OCI-LY1 (cell line): ENCODE data around the gene SDK1.

Experiments used
- H2AFZ ChIP-seq: fragments of 200-600 bp; sonication (generic), shearing (Covaris generic); 2 replicates; pipeline ENCODE4 v1.6.0; 2014; ENCODE audit warnings: antibody characterized with exemption, mild to moderate bottlenecking, low read length
- H3F3A ChIP-seq: fragments of 200-600 bp; sonication (generic), shearing (Covaris generic); 2 replicates; pipeline ENCODE4 v1.6.0; 2014; ENCODE audit warnings: mild to moderate bottlenecking, antibody characterized with exemption, low read length, moderate library complexity; ENCODE audit not compliant: insufficient read depth
- H3K27ac ChIP-seq: fragments of 200-600 bp; sonication (generic); 2 replicates; pipeline ENCODE4 v1.5.1; 2014; ENCODE audit warnings: low read length, mixed run types, mild to moderate bottlenecking, low read depth; ENCODE audit not compliant: poor library complexity, severe bottlenecking
- H3K27me3 ChIP-seq: fragments of 200-600 bp; sonication (generic); 2 replicates; pipeline ENCODE4 v1.6.0; 2014; ENCODE audit warnings: antibody characterized with exemption, mild to moderate bottlenecking, low read length, moderate library complexity; ENCODE audit not compliant: insufficient read depth
- H3K36me3 ChIP-seq: fragments of 200-600 bp; sonication (generic); 2 replicates; pipeline ENCODE4 v1.6.1; 2014; ENCODE audit warnings: mild to moderate bottlenecking, antibody characterized with exemption, low read length, moderate library complexity, mixed read lengths; ENCODE audit not compliant: insufficient read depth
- H3K4me1 ChIP-seq: fragments of 200-600 bp; sonication (generic); 2 replicates; pipeline ENCODE4 v1.5.1; 2014; ENCODE audit warnings: mild to moderate bottlenecking, low read length, moderate library complexity; ENCODE audit not compliant: insufficient read depth, severe bottlenecking
- H3K4me2 ChIP-seq: fragments of 200-600 bp; sonication (generic), shearing (Covaris generic); 2 replicates; pipeline ENCODE4 v1.6.1; 2014; ENCODE audit warnings: low read length
- H3K4me3 ChIP-seq: fragments of 200-600 bp; sonication (generic); 2 replicates; pipeline ENCODE4 v1.5.1; 2014; ENCODE audit warnings: low read length, low read depth, mild to moderate bottlenecking, mixed read lengths; ENCODE audit not compliant: poor library complexity, severe bottlenecking
- H3K79me2 ChIP-seq: fragments of 200-600 bp; shearing (Covaris generic); 2 replicates; pipeline ENCODE4 v1.6.1; 2016; ENCODE audit warnings: mixed run types, low read length, mixed read lengths; ENCODE audit not compliant: insufficient read depth
- H3K9ac ChIP-seq: fragments of 200-600 bp; sonication (generic), shearing (Covaris generic); 2 replicates; pipeline ENCODE4 v1.6.1; 2014; ENCODE audit warnings: mild to moderate bottlenecking, low read length, mixed read lengths
- H3K9me2 ChIP-seq: fragments of 200-600 bp; sonication (generic), shearing (Covaris generic); 2 replicates; pipeline ENCODE4 v1.6.1; 2014; ENCODE audit warnings: low read depth, mild to moderate bottlenecking, low read length, mixed read lengths
- H3K9me3 ChIP-seq: fragments of 200-600 bp; shearing (Covaris generic); 2 replicates; pipeline ENCODE4 v1.6.1; 2014; ENCODE audit warnings: low read length, mixed read lengths
- H4K20me1 ChIP-seq: fragments of 200-600 bp; sonication (generic), shearing (Covaris generic); 2 replicates; pipeline ENCODE4 v1.6.0; 2016; ENCODE audit warnings: mild to moderate bottlenecking, low read length; ENCODE audit not compliant: insufficient read depth
- EZH2 ChIP-seq: fragments of 200-600 bp; sonication (generic), shearing (Covaris generic); IDR thresholded peaks from 2 replicates; pipeline ENCODE4 v1.8.0; 2017; ENCODE audit warnings: borderline replicate concordance, mixed run types, mild to moderate bottlenecking, antibody characterized with exemption, low read length, moderate library complexity, mixed read lengths
- TF ChIP-seq, protein P1 (sequence below): fragments of 200-600 bp; sonication (generic), shearing (Covaris generic); IDR thresholded peaks from 2 replicates; pipeline ENCODE4 v1.5.1; 2017; ENCODE audit warnings: mild to moderate bottlenecking, antibody characterized with exemption, low read length, moderate library complexity, mixed read lengths

The SDK1 gene

GRCh38 chr7:4282434-4283223 lies 981.6 kb downstream of the SDK1 start:
- Histone ChIP-seq H3K36me3 (no peaks in the 10 kb centered on the region), H4K20me1 (no peaks in the 10 kb centered on the region), H2AFZ (no peak overlapping the region), H3K4me3 (no peak overlapping the region), H3K4me1 (no peaks in the 10 kb centered on the region), H3K4me2 (no peak overlapping the region), H3K9me2 (no peaks in the 10 kb centered on the region), H3F3A (no peaks in the 10 kb centered on the region), H3K27ac (no peak overlapping the region), H3K27me3 (no peaks in the 10 kb centered on the region), H3K79me2 (no peaks in the 10 kb centered on the region), H3K9me3 (no peaks in the 10 kb centered on the region), H3K9ac (no peak overlapping the region)
- no peak for TF ChIP-seq EZH2
- TF ChIP-seq, protein P1, sequence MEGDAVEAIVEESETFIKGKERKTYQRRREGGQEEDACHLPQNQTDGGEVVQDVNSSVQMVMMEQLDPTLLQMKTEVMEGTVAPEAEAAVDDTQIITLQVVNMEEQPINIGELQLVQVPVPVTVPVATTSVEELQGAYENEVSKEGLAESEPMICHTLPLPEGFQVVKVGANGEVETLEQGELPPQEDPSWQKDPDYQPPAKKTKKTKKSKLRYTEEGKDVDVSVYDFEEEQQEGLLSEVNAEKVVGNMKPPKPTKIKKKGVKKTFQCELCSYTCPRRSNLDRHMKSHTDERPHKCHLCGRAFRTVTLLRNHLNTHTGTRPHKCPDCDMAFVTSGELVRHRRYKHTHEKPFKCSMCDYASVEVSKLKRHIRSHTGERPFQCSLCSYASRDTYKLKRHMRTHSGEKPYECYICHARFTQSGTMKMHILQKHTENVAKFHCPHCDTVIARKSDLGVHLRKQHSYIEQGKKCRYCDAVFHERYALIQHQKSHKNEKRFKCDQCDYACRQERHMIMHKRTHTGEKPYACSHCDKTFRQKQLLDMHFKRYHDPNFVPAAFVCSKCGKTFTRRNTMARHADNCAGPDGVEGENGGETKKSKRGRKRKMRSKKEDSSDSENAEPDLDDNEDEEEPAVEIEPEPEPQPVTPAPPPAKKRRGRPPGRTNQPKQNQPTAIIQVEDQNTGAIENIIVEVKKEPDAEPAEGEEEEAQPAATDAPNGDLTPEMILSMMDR, result no peak

GRCh38 chr7:4286351-4286750 lies 985.3 kb downstream of the SDK1 start:
- no peak overlapping the region for H3K9ac ChIP-seq
- no peaks in the 10 kb centered on the region for H3K27me3 ChIP-seq
- no peaks in the 10 kb centered on the region for H3F3A ChIP-seq
- H3K9me2 ChIP-seq, result no peaks in the 10 kb centered on the region
- H3K79me2 ChIP-seq, result no peaks in the 10 kb centered on the region
- no peak overlapping the region for H3K27ac ChIP-seq
- H3K9me3 ChIP-seq, result 0 out of 2 replicates have a peak, but pooled peaks cover 3% of the 10 kb centered on the region
- H3K4me1 ChIP-seq, result no peaks in the 10 kb centered on the region
- H2AFZ ChIP-seq, result no peak overlapping the region
- H3K4me2 ChIP-seq, result no peak overlapping the region
- H3K36me3 ChIP-seq, result no peaks in the 10 kb centered on the region
- H4K20me1 ChIP-seq, result no peaks in the 10 kb centered on the region
- H3K4me3 ChIP-seq, result no peak overlapping the region
- TF ChIP-seq EZH2, result no peak
- TF ChIP-seq, protein P1, result no peak

GRCh38 chr7:4288791-4289394 lies 987.8 kb downstream of the SDK1 start:
- Histone ChIP-seq H3K4me1 (no peaks in the 10 kb centered on the region), H3K9ac (no peak overlapping the region), H3K9me3 (0 out of 2 replicates have a peak, but pooled peaks cover 6% of the 10 kb centered on the region), H3K27ac (no peak overlapping the region), H4K20me1 (no peaks in the 10 kb centered on the region), H3K4me3 (no peak overlapping the region), H3K4me2 (no peak overlapping the region), H3K36me3 (no peaks in the 10 kb centered on the region), H3K9me2 (no peaks in the 10 kb centered on the region), H2AFZ (no peak overlapping the region), H3K79me2 (no peaks in the 10 kb centered on the region), H3K27me3 (no peaks in the 10 kb centered on the region), H3F3A (no peaks in the 10 kb centered on the region)
- no peak for TF ChIP-seq EZH2
- TF ChIP-seq, protein P1, result no peak
